Measurements from ENCODE around the gene TEC.

DNA sequence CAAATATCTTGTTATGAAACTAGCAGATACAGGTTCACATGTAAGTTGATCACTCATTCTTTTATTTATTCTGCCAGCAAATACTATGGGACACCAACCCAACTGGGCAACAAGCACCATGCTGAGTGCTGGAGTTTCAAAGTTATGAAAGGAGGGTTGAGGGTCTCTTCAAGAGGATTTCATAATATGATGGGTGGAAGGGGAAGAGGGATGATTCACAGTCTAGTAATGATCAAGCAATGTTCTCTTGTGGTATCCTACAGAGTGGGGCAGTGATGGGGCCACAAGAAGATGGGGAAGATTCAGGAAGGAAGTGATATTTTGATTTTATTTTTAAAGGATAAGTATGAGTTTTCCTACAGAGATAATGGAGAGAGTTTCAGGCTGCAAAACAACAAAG is 89.4 kb downstream of the TEC start:
- no peak for TF ChIP-seq POLR2A (IDR thresholded peaks at IDR 0.05)
- TF ChIP-seq, protein P1, sequence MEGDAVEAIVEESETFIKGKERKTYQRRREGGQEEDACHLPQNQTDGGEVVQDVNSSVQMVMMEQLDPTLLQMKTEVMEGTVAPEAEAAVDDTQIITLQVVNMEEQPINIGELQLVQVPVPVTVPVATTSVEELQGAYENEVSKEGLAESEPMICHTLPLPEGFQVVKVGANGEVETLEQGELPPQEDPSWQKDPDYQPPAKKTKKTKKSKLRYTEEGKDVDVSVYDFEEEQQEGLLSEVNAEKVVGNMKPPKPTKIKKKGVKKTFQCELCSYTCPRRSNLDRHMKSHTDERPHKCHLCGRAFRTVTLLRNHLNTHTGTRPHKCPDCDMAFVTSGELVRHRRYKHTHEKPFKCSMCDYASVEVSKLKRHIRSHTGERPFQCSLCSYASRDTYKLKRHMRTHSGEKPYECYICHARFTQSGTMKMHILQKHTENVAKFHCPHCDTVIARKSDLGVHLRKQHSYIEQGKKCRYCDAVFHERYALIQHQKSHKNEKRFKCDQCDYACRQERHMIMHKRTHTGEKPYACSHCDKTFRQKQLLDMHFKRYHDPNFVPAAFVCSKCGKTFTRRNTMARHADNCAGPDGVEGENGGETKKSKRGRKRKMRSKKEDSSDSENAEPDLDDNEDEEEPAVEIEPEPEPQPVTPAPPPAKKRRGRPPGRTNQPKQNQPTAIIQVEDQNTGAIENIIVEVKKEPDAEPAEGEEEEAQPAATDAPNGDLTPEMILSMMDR (IDR thresholded peaks at IDR 0.05): no peak
- TF ChIP-seq POLR2AphosphoS5 (IDR thresholded peaks at IDR 0.05): no peak
- no peak for TF ChIP-seq EP300 (IDR thresholded peaks at IDR 0.05)
